H54 (cell line): ENCODE results near the gene RPE.

Source experiments
- DNase-seq: peaks from one replicate; pipeline ENCODE4 v3.0.0; 2011; ENCODE audit warnings: low spot score, mixed read lengths; ENCODE audit not compliant: insufficient read length
- FAIRE-seq: peaks from 3 replicates; lab custom pipeline; 2011; peaks lifted over from hg19 to GRCh38; lab: Jason Lieb, UNC
- POLR2A ChIP-seq: IDR thresholded peaks from 2 replicates; pipeline ENCODE4 v1.6.1; 2011; ENCODE audit warnings: low read depth, mild to moderate bottlenecking, low read length

Gene RPE

GRCh38 chr2:209977386-209978239, 24.8 kb upstream of the RPE start:
- FAIRE-seq = no peak
- no peak for TF ChIP-seq POLR2A
- no peak for DNase-seq

GRCh38 chr2:209984291-209984690, 18.1 kb upstream of the RPE start:
- no peak for FAIRE-seq
- no peak for TF ChIP-seq POLR2A

GRCh38 chr2:209985874-209986273, 16.6 kb upstream of the RPE start:
- TF ChIP-seq POLR2A = no peak
- no peak for FAIRE-seq
- no peak for DNase-seq

More at GRCh38 chr2:209984291-209984690, 18.1 kb upstream of the RPE start:
- no peak for DNase-seq

- no peak for TF ChIP-seq POLR2A
- FAIRE-seq (no peak), DNase-seq (no peak)
These were observed 16.0 kb upstream of the RPE start for GRCh38 chr2:209986415-209986814.

GRCh38 chr2:209988010-209988409, 14.4 kb upstream of the RPE start:
- no peak for DNase-seq

GRCh38 chr2:209990838-209991237, 11.6 kb upstream of the RPE start:
- DNase-seq = no peak

More at GRCh38 chr2:209988010-209988409, 14.4 kb upstream of the RPE start:
- no peak for TF ChIP-seq POLR2A
- FAIRE-seq = no peak

GRCh38 chr2:209993968-209994367, 8.5 kb upstream of the RPE start:
- DNase-seq (no peak), FAIRE-seq (no peak)
- no peak for TF ChIP-seq POLR2A

More at GRCh38 chr2:209990838-209991237, 11.6 kb upstream of the RPE start:
- TF ChIP-seq POLR2A = no peak
- no peak for FAIRE-seq

- DNase-seq (no peak), FAIRE-seq (no peak)
- no peak for TF ChIP-seq POLR2A
These were observed 3.8 kb upstream of the RPE start for GRCh38 chr2:209998596-209998995.

- no peak for DNase-seq
- TF ChIP-seq POLR2A = no peak
- FAIRE-seq = no peak
These were observed 1.7 kb upstream of the RPE start for GRCh38 chr2:210000464-210001324.

GRCh38 chr2:210003359-210003758, 921 bp downstream of the RPE start:
- FAIRE-seq = no peak
- no peak for DNase-seq
- no peak for TF ChIP-seq POLR2A

GRCh38 chr2:210004881-210005280, 2.4 kb downstream of the RPE start:
- DNase-seq (no peak), FAIRE-seq (no peak)
- no peak for TF ChIP-seq POLR2A

- TF ChIP-seq POLR2A = no peak
- DNase-seq (no peak), FAIRE-seq (no peak)
These were observed 5.5 kb downstream of the RPE start for GRCh38 chr2:210007895-210008294.

- no peak for TF ChIP-seq POLR2A
- FAIRE-seq (no peak), DNase-seq (no peak)
These were observed 6.7 kb downstream of the RPE start for GRCh38 chr2:210009126-210009525.

- DNase-seq (no peak), FAIRE-seq (no peak)
- TF ChIP-seq POLR2A = no peak
These were observed 7.5 kb downstream of the RPE start for GRCh38 chr2:210009896-210010295.

GRCh38 chr2:210020138-210020537, 17.7 kb downstream of the RPE start:
- TF ChIP-seq POLR2A = no peak
- FAIRE-seq = no peak
- no peak for DNase-seq
